ENCODE data around the gene THEM4. TPM values are rescaled to one million over a fixed set of nuclear protein-coding genes. Genes with fewer than 3 reads are reported as not detected.
"Not testable (repeated sequence)": the region's sequence is repeated elsewhere in the genome, so short reads cannot be mapped to it uniquely, and the experiment has no call there.

The THEM4 gene
- total RNA-seq, 1 experiment from 2014 or later, result 41.4 TPM

DNA sequence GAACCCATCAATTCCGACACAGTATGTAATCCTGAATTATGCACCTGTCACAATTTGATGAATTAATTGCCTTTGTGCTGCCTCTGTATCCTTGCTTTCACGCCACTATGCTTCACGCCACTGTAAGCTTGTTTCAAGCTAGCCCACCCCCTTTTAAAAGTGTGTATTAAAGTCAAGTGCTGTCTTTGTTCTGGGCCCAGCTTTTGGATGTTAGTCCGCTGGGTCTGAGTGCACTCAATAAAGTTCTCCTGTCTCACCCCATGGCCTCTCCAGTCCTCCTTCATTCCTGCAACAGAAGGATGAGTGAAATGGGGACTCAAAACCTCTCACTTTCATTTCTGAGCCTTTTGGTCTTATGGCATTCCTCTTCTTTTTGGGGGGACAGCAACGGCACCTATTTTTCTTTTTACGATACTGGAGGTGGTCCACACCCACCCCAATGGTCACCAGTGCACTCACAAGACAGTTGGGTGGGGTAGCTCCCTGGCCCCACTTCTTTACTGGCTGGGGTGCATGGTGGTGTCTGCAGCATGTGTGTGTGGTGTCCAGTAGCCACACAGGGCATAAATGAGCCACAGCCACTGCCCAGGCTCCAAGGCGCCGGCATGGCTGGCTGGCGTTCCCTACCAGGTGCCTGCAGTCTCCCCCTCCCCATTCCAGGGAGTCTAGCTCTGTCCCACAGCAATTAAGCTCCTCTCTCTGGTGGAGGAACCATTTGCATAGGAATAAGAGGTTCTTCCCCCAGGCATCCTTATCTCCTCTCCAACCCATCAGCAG is 1.8 kb downstream of the THEM4 start:
- Histone ChIP-seq H4K20me1 (ENCODE audit: insufficient read depth) (no peaks in the 10 kb centered on the region), H3K4me3 (peak overlapping the region; percentile 78; the same call in 1 of the 2 replicates), H3K27ac (no peak overlapping the region), H2AFZ (no peak overlapping the region), H3F3A (ENCODE audit: insufficient read depth, low read depth) (peaks cover 25% of the 10 kb centered on the region; the same call in 1 of the 2 replicates), H3K79me2 (ENCODE audit: low read depth) (peaks cover 57% of the 10 kb centered on the region), H3K4me1 (replicated peaks; ENCODE audit: insufficient read depth) (peaks cover 28% of the 10 kb centered on the region), H3K9me3 (ENCODE audit: insufficient read depth, low read depth) (peaks cover 12% of the 10 kb centered on the region), H3K27me3 (ENCODE audit: insufficient read depth, low read depth) (no peaks in the 10 kb centered on the region), H3K4me2 (peak overlapping the region; percentile 96; the same call in 1 of the 2 replicates), H3K36me3 (ENCODE audit: low read depth) (peaks cover 29% of the 10 kb centered on the region), H3K9me2 (ENCODE audit: insufficient read depth) (no peaks in the 10 kb centered on the region)
- no TSS peak for BruUV-seq (replicated peaks)
- intact Hi-C loops (cut with micrococcal nuclease; ENCODE audit: unreplicated experiment), result loop anchor here (2.0 to 5.0 kb wide), 5 partner anchors 37 to 140 kb away; partner anchors contain the start of gene C2CD4D
- POLR2A ChIA-PET (ENCODE audit: unreplicated experiment), result interaction anchor here (0.6 kb wide), 2 partner anchors 26 to 61 kb away, joined by 3 to 7 read pairs; no protein-coding TSS in a partner anchor
- TF ChIP-seq, protein P1, sequence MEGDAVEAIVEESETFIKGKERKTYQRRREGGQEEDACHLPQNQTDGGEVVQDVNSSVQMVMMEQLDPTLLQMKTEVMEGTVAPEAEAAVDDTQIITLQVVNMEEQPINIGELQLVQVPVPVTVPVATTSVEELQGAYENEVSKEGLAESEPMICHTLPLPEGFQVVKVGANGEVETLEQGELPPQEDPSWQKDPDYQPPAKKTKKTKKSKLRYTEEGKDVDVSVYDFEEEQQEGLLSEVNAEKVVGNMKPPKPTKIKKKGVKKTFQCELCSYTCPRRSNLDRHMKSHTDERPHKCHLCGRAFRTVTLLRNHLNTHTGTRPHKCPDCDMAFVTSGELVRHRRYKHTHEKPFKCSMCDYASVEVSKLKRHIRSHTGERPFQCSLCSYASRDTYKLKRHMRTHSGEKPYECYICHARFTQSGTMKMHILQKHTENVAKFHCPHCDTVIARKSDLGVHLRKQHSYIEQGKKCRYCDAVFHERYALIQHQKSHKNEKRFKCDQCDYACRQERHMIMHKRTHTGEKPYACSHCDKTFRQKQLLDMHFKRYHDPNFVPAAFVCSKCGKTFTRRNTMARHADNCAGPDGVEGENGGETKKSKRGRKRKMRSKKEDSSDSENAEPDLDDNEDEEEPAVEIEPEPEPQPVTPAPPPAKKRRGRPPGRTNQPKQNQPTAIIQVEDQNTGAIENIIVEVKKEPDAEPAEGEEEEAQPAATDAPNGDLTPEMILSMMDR (conservative IDR thresholded peaks at IDR 0.05), result no peak
- TF ChIP-seq EZH2 (IDR thresholded peaks at IDR 0.05; ENCODE audit: low read depth), result no peak
- CTCF ChIA-PET, result interaction anchor here (0.6 to 1.6 kb wide), 5 partner anchors 9 to 60 kb away, joined by 3 to 8 read pairs (median 5); no protein-coding TSS in a partner anchor
- DNase-seq, result no peak

DNA sequence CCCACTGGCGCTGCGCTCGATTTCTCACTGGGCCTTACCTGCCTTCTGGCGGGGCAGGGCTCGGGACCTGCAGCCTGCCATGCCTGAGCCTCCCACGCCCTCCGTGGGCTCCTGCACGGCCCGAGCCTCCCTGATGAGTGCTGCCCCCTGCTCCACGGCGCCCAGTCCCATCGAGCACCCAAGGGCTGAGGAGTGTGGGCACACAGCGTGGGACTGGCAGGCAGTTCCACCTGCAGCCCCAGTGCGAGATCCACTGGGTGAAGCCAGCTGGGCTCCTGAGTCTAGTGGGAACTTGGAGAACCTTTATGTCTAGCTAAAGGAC is 3.0 kb downstream of the THEM4 start:
- CTCF ChIA-PET; H3K4me3 ChIP-seq; H3K27me3 ChIP-seq (ENCODE audit: insufficient read depth, low read depth); DNase-seq; BruUV-seq (replicated peaks); H2AFZ ChIP-seq; H3K9me2 ChIP-seq (ENCODE audit: insufficient read depth); H3K4me2 ChIP-seq; H3K27ac ChIP-seq; POLR2A ChIA-PET (ENCODE audit: unreplicated experiment); H4K20me1 ChIP-seq (ENCODE audit: insufficient read depth): not testable (repeated sequence)
- peaks cover 70% of the 10 kb centered on the region for H3K79me2 ChIP-seq (ENCODE audit: low read depth)
- peaks cover 35% of the 10 kb centered on the region for H3K36me3 ChIP-seq (ENCODE audit: low read depth)
- peaks cover 22% of the 10 kb centered on the region; the same call in 1 of the 2 replicates for H3F3A ChIP-seq (ENCODE audit: insufficient read depth, low read depth)
- H3K4me1 ChIP-seq (replicated peaks; ENCODE audit: insufficient read depth), result peaks cover 28% of the 10 kb centered on the region
- intact Hi-C loops (cut with micrococcal nuclease; ENCODE audit: unreplicated experiment), result loop anchor here (5.0 kb wide), 2 partner anchors 81 to 141 kb away; no protein-coding TSS in a partner anchor
- peaks cover 25% of the 10 kb centered on the region for H3K9me3 ChIP-seq (ENCODE audit: insufficient read depth, low read depth)

DNA sequence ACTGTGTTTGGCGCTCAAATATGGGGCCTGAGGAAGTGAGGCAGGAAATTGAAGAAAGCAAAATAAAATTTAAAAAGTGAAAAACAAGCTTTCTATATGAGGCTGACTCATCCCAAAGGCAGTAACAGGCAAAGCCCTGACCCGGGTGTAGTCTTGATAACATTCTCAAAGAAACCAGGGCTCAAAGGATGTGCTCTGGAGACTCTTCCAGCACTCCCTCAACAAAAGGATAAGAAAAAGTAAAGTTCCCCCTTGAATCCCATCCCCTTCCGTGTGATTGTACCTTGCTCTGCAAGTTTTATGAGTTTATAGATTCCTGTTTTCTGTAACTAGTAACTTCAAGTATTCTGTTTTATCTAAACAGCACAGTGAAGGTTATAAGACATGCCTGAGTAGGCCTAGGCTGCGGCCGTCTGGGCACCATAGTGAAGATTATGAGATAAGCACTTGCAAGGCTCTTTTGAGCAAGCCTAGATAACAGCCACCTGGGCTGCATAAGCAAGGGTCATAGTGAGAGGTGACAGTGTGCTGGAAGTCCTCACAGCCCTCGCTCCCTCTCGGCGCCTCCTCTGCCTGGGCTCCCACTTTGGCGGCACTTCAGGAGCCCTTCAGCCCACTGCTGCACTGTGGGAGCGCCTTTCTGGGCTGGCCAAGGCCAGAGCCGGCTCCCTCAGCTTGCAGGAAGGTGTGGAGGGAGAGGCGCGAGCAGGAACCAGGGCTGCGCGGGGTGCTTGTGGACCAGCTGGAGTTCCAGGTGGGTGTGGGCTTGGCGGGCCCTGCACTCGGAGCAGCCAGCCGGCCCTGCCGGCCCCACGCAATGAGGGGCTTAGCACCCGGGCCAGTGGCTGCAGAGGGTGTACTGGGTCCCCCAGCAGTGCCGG is 3.6 kb downstream of the THEM4 start:
- not testable (repeated sequence) for H3K4me3 ChIP-seq; H3K27me3 ChIP-seq (ENCODE audit: insufficient read depth, low read depth); H3K9me2 ChIP-seq (ENCODE audit: insufficient read depth); DNase-seq; BruUV-seq (replicated peaks); H4K20me1 ChIP-seq (ENCODE audit: insufficient read depth); H3K27ac ChIP-seq; H2AFZ ChIP-seq
- Histone ChIP-seq H3K4me1 (replicated peaks; ENCODE audit: insufficient read depth) (peaks cover 25% of the 10 kb centered on the region), H3K79me2 (ENCODE audit: low read depth) (peaks cover 76% of the 10 kb centered on the region), H3K36me3 (ENCODE audit: low read depth) (peaks cover 35% of the 10 kb centered on the region), H3F3A (ENCODE audit: insufficient read depth, low read depth) (peaks cover 21% of the 10 kb centered on the region; the same call in 1 of the 2 replicates), H3K4me2 (peak overlapping the region; percentile 36; the same call in 1 of the 2 replicates), H3K9me3 (ENCODE audit: insufficient read depth, low read depth) (peaks cover 31% of the 10 kb centered on the region)
- intact Hi-C loops (cut with micrococcal nuclease; ENCODE audit: unreplicated experiment), result loop anchor here (5.0 kb wide), 2 partner anchors 82 to 142 kb away; no protein-coding TSS in a partner anchor
- CTCF ChIA-PET, result interaction anchor here (0.6 to 0.7 kb wide), 2 partner anchors 31 to 565 kb away, joined by 3 to 9 read pairs; no protein-coding TSS in a partner anchor
- POLR2A ChIA-PET (ENCODE audit: unreplicated experiment), result interaction anchor here (0.6 to 0.7 kb wide), 3 partner anchors 40 to 578 kb away, joined by 4 to 8 read pairs (median 6); partner anchors contain the start of gene PI4KB
